K562 (cell line): ENCODE results near the gene SCAF11. TPM values are rescaled to one million over a fixed set of nuclear protein-coding genes. Genes with fewer than 3 reads are reported as not detected.
"Not testable (repeated sequence)": the region's sequence is repeated elsewhere in the genome, so short reads cannot be mapped to it uniquely, and the experiment has no call there.

ENCODE experiments used
- ATAC-seq: fragments of 200-7000 bp; cut with Tn5 transposase; 3 replicates; pipeline ENCODE4 v1.9.1; 2020; ENCODE audit warnings: moderate library complexity
- BruUV-seq: library from RNA; stranded (reverse); fragments of 400-500 nt; replicated peaks from 2 replicates; lab custom pipeline; 2021; lab: Mats Ljungman, UMichigan
- CTCF ChIA-PET: fragments of 300-600 bp; formaldehyde crosslinking; extraction: SDS; loops from one replicate; lab custom pipeline; 2021; ENCODE audit warnings: low intra/inter-chr PET ratio; lab: Yijun Ruan, JAX
- POLR2A ChIA-PET: fragments of 300-600, 350-650 bp; sonication (Branson Sonifier 250); formaldehyde crosslinking; extraction: SDS; loops from one replicate; lab custom pipeline; 2021; ENCODE audit warnings: antibody characterized with exemption, inconsistent platforms; lab: Yijun Ruan, JAX
- DNase-seq, 4 experiments: peaks; one replicate each; pipeline versions ENCODE4 v3.0.0 to v3.0.0-alpha.2; 2011 to 2018; ENCODE audit warnings: low spot score in 3 of 4, mixed read lengths in 3 of 4; ENCODE audit errors: extremely low read depth in 1 of 4
- FAIRE-seq: peaks from 2 replicates; lab custom pipeline; 2011; peaks lifted over from hg19 to GRCh38; lab: Jason Lieb, UNC
- H2AFZ ChIP-seq: 2 replicates; pipeline ENCODE4 v1.6.0; 2011; ENCODE audit warnings: low read depth, low read length, control low read depth, inconsistent platforms
- H3K27ac ChIP-seq: fragments of 200-600 bp; 3 replicates; pipeline ENCODE4 v1.8.0; 2011; ENCODE audit warnings: low read depth, mild to moderate bottlenecking, control low read depth, inconsistent platforms, low read length, moderate library complexity, mixed read lengths; ENCODE audit errors: extremely low read depth
- H3K27me3 ChIP-seq, 2 experiments: fragments of 300-600 bp in 1 of 2; 2 replicates in 1 of 2; 3 replicates in 1 of 2; pipeline versions ENCODE4 v1.6.0 to v1.8.0; 2011; ENCODE audit warnings: inconsistent platforms in 2 of 2, low read length in 2 of 2, mild to moderate bottlenecking in 1 of 2, mixed read lengths in 1 of 2, moderate library complexity in 1 of 2; ENCODE audit not compliant: control insufficient read depth in 2 of 2, insufficient read depth in 2 of 2
- H3K36me3 ChIP-seq: fragments of 300-600 bp; 3 replicates; pipeline ENCODE4 v1.8.0; 2011; ENCODE audit warnings: mild to moderate bottlenecking, low read length, inconsistent platforms; ENCODE audit not compliant: control insufficient read depth, insufficient read depth
- H3K4me1 ChIP-seq, 2 experiments: fragments of 200-600 bp in 1 of 2; replicated peaks in 1 of 2; 2 replicates in 1 of 2; 3 replicates in 1 of 2; pipeline versions ENCODE4 v1.5.1 to v1.8.0; 2011; ENCODE audit warnings: inconsistent platforms in 2 of 2, low read length in 2 of 2, mild to moderate bottlenecking in 1 of 2, mixed read lengths in 1 of 2, moderate library complexity in 1 of 2; ENCODE audit not compliant: control insufficient read depth in 2 of 2, insufficient read depth in 2 of 2
- H3K4me2 ChIP-seq: 2 replicates; pipeline ENCODE4 v1.6.1; 2011; ENCODE audit warnings: low read length, control low read depth, inconsistent platforms, mixed read lengths; ENCODE audit not compliant: insufficient read depth
- H3K4me3 ChIP-seq: fragments of 200-600 bp; sonication (generic), shearing (Covaris generic); 2 replicates; pipeline ENCODE4 v1.5.1; 2016; ENCODE audit warnings: control low read depth, inconsistent platforms
- H3K79me2 ChIP-seq: fragments of 200-600 bp; 3 replicates; pipeline ENCODE4 v1.8.0; 2011; ENCODE audit warnings: low read length, inconsistent platforms; ENCODE audit not compliant: control insufficient read depth, insufficient read depth
- H3K9ac ChIP-seq, 2 experiments: 2 replicates each; pipeline versions ENCODE4 v1.6.0 to v1.6.1; 2011; ENCODE audit warnings: low read depth in 2 of 2, low read length in 2 of 2, control low read depth in 1 of 2, inconsistent platforms in 1 of 2, mild to moderate bottlenecking in 1 of 2, mixed read lengths in 1 of 2; ENCODE audit not compliant: insufficient read depth in 1 of 2
- H3K9me1 ChIP-seq: one replicate; pipeline ENCODE4 v1.6.0; 2011; ENCODE audit warnings: inconsistent platforms, mild to moderate bottlenecking, low read length, moderate library complexity; ENCODE audit not compliant: control insufficient read depth, insufficient read depth
- H3K9me3 ChIP-seq: replicated peaks from 2 replicates; pipeline ENCODE4 v1.5.1; 2011; ENCODE audit warnings: low read depth, low read length, inconsistent platforms; ENCODE audit not compliant: control insufficient read depth, insufficient read depth
- H4K20me1 ChIP-seq: replicated peaks from 2 replicates; pipeline ENCODE4 v1.6.1; 2011; ENCODE audit warnings: low read length, inconsistent platforms, mixed read lengths; ENCODE audit not compliant: control insufficient read depth, insufficient read depth
- CBX1 ChIP-seq: sonication (generic); IDR thresholded peaks from 2 replicates; pipeline ENCODE4 v1.6.1; 2016; ENCODE audit warnings: antibody characterized with exemption, low read depth, mild to moderate bottlenecking
- SETDB1 ChIP-seq: IDR thresholded peaks from one replicate; pipeline ENCODE4 v1.6.1; 2012; ENCODE audit warnings: low read length, control low read depth, inconsistent platforms
- WGBS: fragments of 100-300 bp; shearing (Covaris generic); methylation state at CpG from one replicate; pipeline ENCODE4 v1.1.6; 2016; ENCODE audit warnings: low coverage, mixed read lengths; ENCODE audit not compliant: insufficient coverage; ENCODE audit errors: missing lambda C conversion rate; 5-methylcytosine and 5-hydroxymethylcytosine counted together
- in situ Hi-C: fragments of 300-500 bp; cut with MboI; formaldehyde crosslinking; loops from 4 replicates; pipeline ENCODE4 v1.15.0; 2018; ENCODE audit warnings: inconsistent platforms, mixed read lengths
- intact Hi-C: fragments of 100-400 bp; cut with micrococcal nuclease; formaldehyde crosslinking; loops from 2 replicates; pipeline ENCODE4 v1.14.2; 2022
- polyA plus RNA-seq, 8 experiments: library from polyadenylated mRNA; depleted of rRNA in 4 of 8; stranded (reverse) in 5 of 8; unstranded in 3 of 8; fragments of >200 nt; fragmentation: Nextera tagmentation in 2 of 8; fragmentation: Illumina TruSeq in 1 of 8; extraction: Ambion mirVana in 2 of 8; extraction: Trizol in 1 of 8; gene quantifications; 2 replicates each; pipeline versions ENCODE4 v1.2.1 to v1.2.3, GENCODE V29; 2011 to 2014; ENCODE audit warnings: inconsistent platforms in 1 of 8, missing spikeins in 1 of 8
- total RNA-seq, 7 experiments: library from RNA; depleted of rRNA in 6 of 7; stranded (reverse); fragments of >200 nt in 6 of 7; fragmentation: Illumina TruSeq in 2 of 7; extraction: Trizol in 2 of 7; gene quantifications; 2 replicates each; pipeline versions ENCODE4 v1.2.1 to v1.2.3, GENCODE V29; 2011 to 2021; ENCODE audit warnings: low replicate concordance in 1 of 7
- TF ChIP-seq, protein P1 (sequence below): fragments of 250-450 bp; sonication (Bioruptor Pico); IDR thresholded peaks from 2 replicates; pipeline ENCODE4 v1.6.1; 2021; ENCODE audit warnings: mild to moderate bottlenecking

Gene SCAF11
- total and polyA plus RNA-seq, 9 of the 15 experiments (the other 6 are each of a cell fraction or from before 2014, with no cell fraction given) = 30.4 to 119 (median 80.0) TPM

DNA sequence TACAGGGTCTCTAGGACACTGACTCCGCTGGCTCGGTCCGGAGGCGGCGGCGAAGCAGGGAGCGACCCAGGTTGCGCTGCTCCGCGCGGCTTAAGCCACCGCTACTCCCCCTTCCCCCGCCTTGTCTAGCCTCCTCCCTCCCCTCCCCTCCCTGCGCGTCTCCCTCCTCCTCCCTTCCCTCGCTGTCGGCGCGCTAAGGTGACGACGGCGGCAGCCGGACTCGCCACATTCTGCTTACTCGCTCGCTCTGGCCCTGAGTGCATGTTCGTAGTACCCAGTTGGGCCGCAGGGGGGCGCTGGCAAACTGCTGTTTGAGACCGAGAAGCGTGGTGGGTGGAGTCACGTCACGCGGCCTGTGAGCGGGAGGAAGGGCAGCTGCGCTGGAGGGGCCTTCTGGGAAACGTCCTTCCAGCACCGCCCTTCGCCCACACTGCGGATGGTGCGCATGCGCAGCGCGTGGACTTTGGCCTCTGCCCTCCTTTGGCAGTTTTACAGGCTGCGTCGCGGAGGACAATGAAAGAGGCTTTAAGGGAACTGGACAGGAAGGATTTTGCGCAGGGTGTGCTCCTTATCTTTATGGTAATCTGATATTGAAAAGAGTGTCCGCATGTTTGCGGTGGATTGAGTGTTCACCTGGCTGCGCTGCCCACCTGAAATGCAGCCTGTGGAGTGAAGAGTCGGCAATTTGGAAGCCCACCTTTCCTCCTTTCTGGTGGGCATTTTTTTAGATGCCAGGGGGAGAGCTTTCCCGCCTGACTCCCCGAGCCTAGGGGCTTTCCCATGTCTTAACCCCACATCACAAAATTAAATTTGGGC, at the start of gene SCAF11 (continued):
- TF ChIP-seq SETDB1 = peak; percentile 97
- TF ChIP-seq CBX1 = peak; percentile 37; the same call in 1 of the 2 replicates
- TF ChIP-seq, protein P1, sequence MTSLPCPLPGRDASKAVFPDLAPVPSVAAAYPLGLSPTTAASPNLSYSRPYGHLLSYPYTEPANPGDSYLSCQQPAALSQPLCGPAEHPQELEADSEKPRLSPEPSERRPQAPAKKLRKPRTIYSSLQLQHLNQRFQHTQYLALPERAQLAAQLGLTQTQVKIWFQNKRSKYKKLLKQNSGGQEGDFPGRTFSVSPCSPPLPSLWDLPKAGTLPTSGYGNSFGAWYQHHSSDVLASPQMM = no peak

- H3K4me3 ChIP-seq, CTCF ChIA-PET, H4K20me1 ChIP-seq, DNase-seq, FAIRE-seq, H3K9me1 ChIP-seq, H2AFZ ChIP-seq, H3K4me2 ChIP-seq, BruUV-seq, H3K79me2 ChIP-seq, POLR2A ChIA-PET, in situ Hi-C loops, H3K36me3 ChIP-seq, ATAC-seq, intact Hi-C loops, H3K27ac ChIP-seq, H3K9me3 ChIP-seq, H3K27me3 ChIP-seq, H3K9ac ChIP-seq, H3K4me1 ChIP-seq: not testable (repeated sequence)
- 0% methylated on average over 4 of the region's 4 CpGs for WGBS
Measured at GRCh38 chr12:46037066-46037465, 46.7 kb upstream of the SCAF11 start.
